SH-SY5Y (cell line): ENCODE results near the gene ARHGAP15.

ENCODE experiments used
- GATA2 ChIP-seq: IDR thresholded peaks from 2 replicates; pipeline ENCODE4 v1.6.1; 2011; ENCODE audit warnings: mild to moderate bottlenecking, low read depth, low read length
- GATA3 ChIP-seq: IDR thresholded peaks from 2 replicates; pipeline ENCODE4 v1.6.1; 2011; ENCODE audit warnings: low read depth, mild to moderate bottlenecking, low read length, moderate library complexity

GRCh38 chr2:143615562-143615961 lies 486.3 kb downstream of the ARHGAP15 start:
- TF ChIP-seq GATA2 = no peak
- no peak for TF ChIP-seq GATA3
